GM12892 (cell line): ENCODE data around the gene GMEB2.

ENCODE experiments used
- POLR2A ChIP-seq: IDR thresholded peaks from 2 replicates; pipeline ENCODE4 v1.6.1; 2011; ENCODE audit warnings: low read depth, low read length, control low read depth
- POLR2AphosphoS5 ChIP-seq: IDR thresholded peaks from 2 replicates; pipeline ENCODE4 v1.6.1; 2011; ENCODE audit warnings: low read depth, low read length, control low read depth
- TAF1 ChIP-seq: IDR thresholded peaks from 2 replicates; pipeline ENCODE4 v1.6.1; 2011; ENCODE audit warnings: low read depth, mild to moderate bottlenecking, control low read depth, low read length, borderline replicate concordance

DNA sequence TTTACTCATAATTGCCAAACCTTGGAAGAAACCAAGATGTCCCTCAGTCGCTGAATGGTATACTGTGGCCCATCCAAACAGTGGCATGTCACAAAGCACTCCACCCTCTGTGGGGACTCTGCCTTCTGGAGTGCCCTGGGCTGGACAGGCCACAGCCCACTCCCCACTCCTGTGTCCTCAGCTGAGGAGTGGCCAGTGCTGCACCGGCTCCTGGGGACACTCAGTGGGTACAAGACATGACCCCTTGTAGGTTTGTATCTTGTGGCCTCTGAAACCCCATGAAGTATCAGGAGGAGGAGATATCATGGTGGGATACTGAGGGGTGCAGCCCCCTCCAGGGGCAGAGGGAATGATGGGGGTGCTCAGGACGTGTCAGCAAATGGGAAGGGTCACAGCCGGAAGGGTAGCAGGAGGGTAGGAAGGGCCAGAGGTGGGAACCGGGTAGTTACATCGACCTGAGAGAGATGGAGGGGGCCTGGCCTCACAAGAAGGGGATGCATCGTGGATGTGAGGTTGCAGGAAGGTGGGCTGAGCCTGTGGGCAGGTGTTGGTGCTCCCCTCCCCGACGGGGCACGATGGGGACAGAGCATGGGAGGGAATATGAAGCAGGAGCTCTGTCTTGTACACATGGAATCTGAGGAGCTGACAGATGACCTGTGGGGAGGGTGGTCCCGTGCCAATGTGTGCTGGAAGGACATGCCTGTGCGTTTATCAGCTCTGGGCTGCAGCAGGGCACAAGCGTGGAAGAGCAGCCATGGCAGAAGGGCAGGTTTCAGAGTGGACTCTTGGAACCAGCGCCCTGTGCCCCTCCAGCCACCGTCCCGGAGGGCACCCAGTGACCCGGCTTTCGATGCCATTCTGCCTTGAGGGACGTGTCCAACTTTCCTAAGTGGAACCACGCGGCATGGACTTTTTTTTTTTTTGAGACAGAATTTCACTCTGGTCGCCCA lies 41.0 kb downstream of the GMEB2 start:
- TF ChIP-seq POLR2AphosphoS5 (no peak), POLR2A (no peak), TAF1 (no peak)
